ENCODE results near the gene RPP25.
A peak's percentile ranks its signal among the peaks of the same experiment; 100 is the strongest.

Gene RPP25

GRCh38 chr15:74951006-74951405, 5.6 kb downstream of the RPP25 start:
- H3K9me2 ChIP-seq (ENCODE audit: low read depth, low read length), result no peaks in the 10 kb centered on the region
- no peaks in the 10 kb centered on the region for H3K9me3 ChIP-seq (ENCODE audit: low read length)
- H3K36me3 ChIP-seq (ENCODE audit: insufficient read depth, low read length), result no peaks in the 10 kb centered on the region
- no peak overlapping the region for H3K4me3 ChIP-seq (ENCODE audit: low read depth, low read length, poor library complexity, severe bottlenecking)
- H3K9ac ChIP-seq (ENCODE audit: low read length), result no peak overlapping the region
- TF ChIP-seq EZH2 (IDR thresholded peaks at IDR 0.05; ENCODE audit: borderline replicate concordance, low read length) (no peak), CTCF (IDR thresholded peaks at IDR 0.05; ENCODE audit: low read length) (no peak)
- peaks cover 4% of the 10 kb centered on the region; the same call in 1 of the 2 replicates for H3K79me2 ChIP-seq (ENCODE audit: insufficient read depth, low read length)
- no peak overlapping the region for H3K27ac ChIP-seq (ENCODE audit: low read depth, low read length, poor library complexity, severe bottlenecking)
- no peak overlapping the region for H2AFZ ChIP-seq (ENCODE audit: low read length)
- H3F3A ChIP-seq (ENCODE audit: insufficient read depth, low read length), result no peaks in the 10 kb centered on the region
- peaks cover 22% of the 10 kb centered on the region for H3K4me1 ChIP-seq (ENCODE audit: insufficient read depth, low read length, severe bottlenecking)
- H3K4me2 ChIP-seq (ENCODE audit: low read length), result no peak overlapping the region
- no peaks in the 10 kb centered on the region for H4K20me1 ChIP-seq (ENCODE audit: insufficient read depth, low read length)
- H3K27me3 ChIP-seq (ENCODE audit: insufficient read depth, low read length), result no peaks in the 10 kb centered on the region

- H4K20me1 ChIP-seq (ENCODE audit: insufficient read depth, low read length), result no peaks in the 10 kb centered on the region
- TF ChIP-seq EZH2 (IDR thresholded peaks at IDR 0.05; ENCODE audit: borderline replicate concordance, low read length), result no peak
- peak; percentile 99 for TF ChIP-seq CTCF (IDR thresholded peaks at IDR 0.05; ENCODE audit: low read length)
- no peak overlapping the region for H3K27ac ChIP-seq (ENCODE audit: low read depth, low read length, poor library complexity, severe bottlenecking)
- no peaks in the 10 kb centered on the region for H3K27me3 ChIP-seq (ENCODE audit: insufficient read depth, low read length)
- H3K9me2 ChIP-seq (ENCODE audit: low read depth, low read length), result no peaks in the 10 kb centered on the region
- no peak overlapping the region for H2AFZ ChIP-seq (ENCODE audit: low read length)
- no peak overlapping the region for H3K4me2 ChIP-seq (ENCODE audit: low read length)
- no peaks in the 10 kb centered on the region for H3F3A ChIP-seq (ENCODE audit: insufficient read depth, low read length)
- H3K9ac ChIP-seq (ENCODE audit: low read length), result no peak overlapping the region
- no peaks in the 10 kb centered on the region for H3K9me3 ChIP-seq (ENCODE audit: low read length)
- no peak overlapping the region for H3K4me3 ChIP-seq (ENCODE audit: low read depth, low read length, poor library complexity, severe bottlenecking)
- H3K36me3 ChIP-seq (ENCODE audit: insufficient read depth, low read length), result no peaks in the 10 kb centered on the region
- no peaks in the 10 kb centered on the region for H3K79me2 ChIP-seq (ENCODE audit: insufficient read depth, low read length)
- H3K4me1 ChIP-seq (ENCODE audit: insufficient read depth, low read length, severe bottlenecking), result peaks cover 15% of the 10 kb centered on the region
Observed at GRCh38 chr15:74950078-74950908, 6.3 kb downstream of the RPP25 start.

- H3K79me2 ChIP-seq (ENCODE audit: insufficient read depth, low read length), result peaks cover 49% of the 10 kb centered on the region
- peaks cover 20% of the 10 kb centered on the region; the same call in 1 of the 2 replicates for H3K36me3 ChIP-seq (ENCODE audit: insufficient read depth, low read length)
- H3K4me3 ChIP-seq (ENCODE audit: low read depth, low read length, poor library complexity, severe bottlenecking), result peak within 1 kb of the TSS; percentile 84
- H3K4me2 ChIP-seq (ENCODE audit: low read length), result peak within 1 kb of the TSS; percentile 84
- H3K27ac ChIP-seq (ENCODE audit: low read depth, low read length, poor library complexity, severe bottlenecking), result peak within 1 kb of the TSS; percentile 76
- 0 out of 2 replicates have a peak within 1 kb of the TSS, but pooled peaks have one; percentile 71 for H2AFZ ChIP-seq (ENCODE audit: low read length)
- no peaks in the 10 kb centered on the region for H4K20me1 ChIP-seq (ENCODE audit: insufficient read depth, low read length)
- TF ChIP-seq CTCF (IDR thresholded peaks at IDR 0.05; ENCODE audit: low read length) (peak; percentile 20; the same call in 1 of the 2 replicates), EZH2 (IDR thresholded peaks at IDR 0.05; ENCODE audit: borderline replicate concordance, low read length) (no peak)
- H3K9ac ChIP-seq (ENCODE audit: low read length), result peak within 1 kb of the TSS; percentile 98
- H3K9me2 ChIP-seq (ENCODE audit: low read depth, low read length), result no peaks in the 10 kb centered on the region
- H3K27me3 ChIP-seq (ENCODE audit: insufficient read depth, low read length), result no peaks in the 10 kb centered on the region
- H3K9me3 ChIP-seq (ENCODE audit: low read length), result no peaks in the 10 kb centered on the region
- H3F3A ChIP-seq (ENCODE audit: insufficient read depth, low read length), result no peaks in the 10 kb centered on the region
- H3K4me1 ChIP-seq (ENCODE audit: insufficient read depth, low read length, severe bottlenecking), result peaks cover 27% of the 10 kb centered on the region
Observed at GRCh38 chr15:74937590-74938371, 18.8 kb downstream of the RPP25 start, which contains the start of gene COX5A. Gene COX5A, minus strand, starts transcription at chr15:74938073. Its CDS starts 59 bp downstream, at chr15:74938014.

Measured in OCI-LY1 (cell line).